Tibial nerve (tissue), 4 donors: ENCODE measurements around the gene NPR1. TPM values are rescaled to one million over a fixed set of nuclear protein-coding genes. Genes with fewer than 3 reads are reported as not detected.
A peak's percentile ranks its signal among the peaks of the same experiment; 100 is the strongest.

Source experiments
- DNase-seq, 2 donors: peaks; one replicate each; pipeline ENCODE4 v3.0.0-alpha.2; 2019; ENCODE audit warnings: low spot score in 2 of 2
- H3K27ac ChIP-seq, 4 donors: fragments of 200-600 bp; sonication (generic) in 3 of 4; one replicate each; pipeline ENCODE4 v1.5.1; 2017 to 2019; ENCODE audit warnings: mild to moderate bottlenecking in 1 of 4
- H3K27me3 ChIP-seq, 2 donors: fragments of 200-600 bp; sonication (generic) in 1 of 2; one replicate each; pipeline versions ENCODE4 v1.5.1 to v1.6.0; 2017 to 2019
- H3K36me3 ChIP-seq, 3 donors: fragments of 200-600 bp; sonication (generic); one replicate each; pipeline ENCODE4 v1.5.1; 2018 to 2019
- H3K4me1 ChIP-seq, 4 donors: fragments of 200-600 bp; sonication (generic) in 3 of 4; one replicate each; pipeline ENCODE4 v1.5.1; 2017 to 2019
- H3K4me3 ChIP-seq, 4 donors: fragments of 200-600 bp; sonication (generic) in 3 of 4; one replicate each; pipeline ENCODE4 v1.5.1; 2017 to 2019; ENCODE audit warnings: mild to moderate bottlenecking in 1 of 4, moderate library complexity in 1 of 4
- H3K9me3 ChIP-seq, 4 donors: fragments of 200-600 bp; sonication (generic) in 3 of 4; one replicate each; pipeline ENCODE4 v1.5.1; 2017 to 2019
- EP300 ChIP-seq, 2 donors: sonication (generic); formaldehyde crosslinking; IDR thresholded peaks; one replicate each; pipeline ENCODE4 v1.6.1; 2017; ENCODE audit warnings: antibody characterized with exemption in 2 of 2, mild to moderate bottlenecking in 1 of 2
- POLR2A ChIP-seq, 2 donors: fragments of 450-650 bp; IDR thresholded peaks; one replicate each; pipeline ENCODE4 v1.6.1; 2017; ENCODE audit warnings: antibody characterized with exemption in 2 of 2, mild to moderate bottlenecking in 2 of 2, moderate library complexity in 2 of 2
- WGBS, 2 donors: methylation state at CpG; one replicate each; pipeline ENCODE4 v1.1.5; 2018; 5-methylcytosine and 5-hydroxymethylcytosine counted together
- small RNA-seq: library from RNA; depleted of rRNA; stranded (forward); fragments of <200 nt; gene quantifications from one replicate; pipeline ENCODE3, GENCODE V24; 2016
- total RNA-seq, 4 donors: library from RNA; depleted of rRNA; stranded (reverse); fragments of >200 nt; gene quantifications; one replicate each; pipeline ENCODE4 v1.1.0, GENCODE V29; 2016
- TF ChIP-seq, protein P1 (sequence below), 5 experiments: fragments of 200-600 bp in 3 of 5; fragments of 450-650 bp in 2 of 5; sonication (generic) in 3 of 5; IDR thresholded peaks; one replicate each; pipeline ENCODE4 v1.5.1; 2016 to 2019; ENCODE audit warnings: antibody characterized with exemption in 5 of 5, mild to moderate bottlenecking in 3 of 5, moderate library complexity in 2 of 5

The NPR1 gene
- total RNA-seq, 4 donors from 2014 or later, result 36.9 to 87.5 (median 58.4) TPM

DNA sequence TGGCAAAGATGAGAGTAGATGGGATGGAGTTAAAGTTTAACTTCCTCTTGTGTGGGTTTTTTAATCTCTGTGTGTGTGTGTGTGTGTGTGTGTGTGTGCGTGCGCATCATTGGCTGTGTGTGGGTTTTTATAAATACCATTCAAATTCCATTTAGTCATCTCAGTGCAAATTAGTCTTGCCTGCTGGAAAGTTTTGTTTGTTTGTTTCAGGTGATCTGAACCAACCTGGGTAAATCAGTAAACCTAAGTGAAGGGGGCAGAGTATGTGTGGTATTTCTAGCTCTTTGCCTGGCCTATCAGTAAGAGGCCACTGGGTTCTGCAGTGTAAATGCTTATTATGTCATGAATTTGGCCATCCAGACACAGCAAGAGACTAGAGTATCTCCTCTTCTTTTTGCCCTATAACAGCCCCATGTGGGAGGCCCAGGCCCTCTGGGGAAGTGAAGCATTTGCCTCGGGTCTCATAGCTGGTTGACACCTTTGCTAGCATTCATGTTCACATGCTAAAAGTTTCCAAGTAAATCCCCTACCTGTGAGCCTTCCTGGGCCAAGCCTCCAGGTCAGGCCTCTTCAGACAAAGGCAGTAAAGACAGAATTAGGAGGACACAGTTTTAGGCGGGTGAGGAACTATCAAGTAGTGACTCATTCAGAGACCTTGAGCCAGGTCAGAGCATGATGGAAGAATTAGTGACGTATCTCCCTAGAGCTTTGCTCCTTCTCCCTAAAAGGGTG, 64.1 kb downstream of the NPR1 start:
- TF ChIP-seq EP300 (IDR thresholded peaks at IDR 0.05) (no peak), POLR2A (IDR thresholded peaks at IDR 0.05) (no peak)
- TF ChIP-seq, protein P1, sequence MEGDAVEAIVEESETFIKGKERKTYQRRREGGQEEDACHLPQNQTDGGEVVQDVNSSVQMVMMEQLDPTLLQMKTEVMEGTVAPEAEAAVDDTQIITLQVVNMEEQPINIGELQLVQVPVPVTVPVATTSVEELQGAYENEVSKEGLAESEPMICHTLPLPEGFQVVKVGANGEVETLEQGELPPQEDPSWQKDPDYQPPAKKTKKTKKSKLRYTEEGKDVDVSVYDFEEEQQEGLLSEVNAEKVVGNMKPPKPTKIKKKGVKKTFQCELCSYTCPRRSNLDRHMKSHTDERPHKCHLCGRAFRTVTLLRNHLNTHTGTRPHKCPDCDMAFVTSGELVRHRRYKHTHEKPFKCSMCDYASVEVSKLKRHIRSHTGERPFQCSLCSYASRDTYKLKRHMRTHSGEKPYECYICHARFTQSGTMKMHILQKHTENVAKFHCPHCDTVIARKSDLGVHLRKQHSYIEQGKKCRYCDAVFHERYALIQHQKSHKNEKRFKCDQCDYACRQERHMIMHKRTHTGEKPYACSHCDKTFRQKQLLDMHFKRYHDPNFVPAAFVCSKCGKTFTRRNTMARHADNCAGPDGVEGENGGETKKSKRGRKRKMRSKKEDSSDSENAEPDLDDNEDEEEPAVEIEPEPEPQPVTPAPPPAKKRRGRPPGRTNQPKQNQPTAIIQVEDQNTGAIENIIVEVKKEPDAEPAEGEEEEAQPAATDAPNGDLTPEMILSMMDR (IDR thresholded peaks at IDR 0.05), result no peak
- H3K36me3 ChIP-seq, result peaks cover 0 to 87% (median 6%) of the 10 kb centered on the region in 3 donors

More for the DNA sequence above, 64.1 kb downstream of the NPR1 start:
- Histone ChIP-seq H3K27me3 (no peaks in the 10 kb centered on the region), H3K27ac (peak overlapping the region in 3 of 4 donors; percentile 19 to 40 (median 31)), H3K4me1 (peaks cover 0 to 18% (median 0%) of the 10 kb centered on the region in 4 donors), H3K4me3 (no peak overlapping the region), H3K9me3 (no peaks in the 10 kb centered on the region)
- DNase-seq, result no peak
- WGBS, 2 donors, result 50 to 54% methylated on average over 5 of the region's 5 CpGs

Small RNAs within 50 kb of the gene (small RNA-seq; reads per million reads assigned to genes)
- not detected for gene MIR8083
- not detected for gene RF00019
- gene RN7SL372P, result not detected

Other genes with a start within 250 kb of the NPR1 start
- 10 to 100 TPM in 1 of 4 donors, not detected in 3; 22.9 TPM for gene S100A7, start 218.0 kb upstream of the NPR1 start, total RNA-seq
- 1,000 to 10,000 TPM in 2 of 4 donors, 100 to 1,000 TPM in 2; 651 to 1,173 (median 946) TPM for gene S100A6, start 142.7 kb upstream of the NPR1 start, total RNA-seq
- gene S100A5, start 137.8 kb upstream of the NPR1 start, total RNA-seq, result not detected
- gene S100A4, start 132.9 kb upstream of the NPR1 start, total RNA-seq, result 100 to 1,000 TPM; 398 to 439 (median 420) TPM
- gene S100A3, start 129.4 kb upstream of the NPR1 start, total RNA-seq, result 1 to 10 TPM in 2 of 4 donors, not detected in 2; 1.1 to 2.7 TPM
- 10 to 100 TPM in 1 of 4 donors, 1 to 10 TPM in 2, not detected in 1; 2.3 to 12.6 (median 4.2) TPM for gene S100A2, start 112.8 kb upstream of the NPR1 start, total RNA-seq
- gene S100A16, start 65.6 kb upstream of the NPR1 start, total RNA-seq, result 100 to 1,000 TPM in 2 of 4 donors, 10 to 100 TPM in 2; 45.5 to 120 (median 77.1) TPM
- gene S100A14, start 62.4 kb upstream of the NPR1 start, total RNA-seq, result 10 to 100 TPM in 1 of 4 donors, not detected in 3; 15.3 TPM
- gene S100A13, start 51.2 kb upstream of the NPR1 start, total RNA-seq, result 100 to 1,000 TPM in 3 of 4 donors, 10 to 100 TPM in 1; 74.4 to 151 (median 121) TPM
- gene S100A1, start 50.3 kb upstream of the NPR1 start, total RNA-seq, result 100 to 1,000 TPM in 1 of 4 donors, 10 to 100 TPM in 3; 41.4 to 102 (median 69.2) TPM
- gene CHTOP, start 44.6 kb upstream of the NPR1 start, total RNA-seq, result 10 to 100 TPM; 49.0 to 66.6 (median 56.5) TPM
- 10 to 100 TPM; 34.1 to 59.9 (median 43.7) TPM for gene SNAPIN, start 20.0 kb upstream of the NPR1 start, total RNA-seq
- gene ILF2, start 7.7 kb upstream of the NPR1 start, total RNA-seq, result 100 to 1,000 TPM in 1 of 4 donors, 10 to 100 TPM in 3; 62.8 to 102 (median 76.7) TPM
- 10 to 100 TPM; 66.6 to 79.5 (median 71.3) TPM for gene INTS3, start 49.4 kb downstream of the NPR1 start, total RNA-seq
- gene SLC27A3, start 96.7 kb downstream of the NPR1 start, total RNA-seq, result 10 to 100 TPM; 38.5 to 89.4 (median 59.2) TPM
- gene GATAD2B, start 244.3 kb downstream of the NPR1 start, total RNA-seq, result 10 to 100 TPM; 16.8 to 26.5 (median 24.6) TPM